NOMO-1 treated with dmso at 0.1 percent for 144 hours (cell line): ENCODE measurements around the gene USP20.
A peak's percentile ranks its signal among the peaks of the same experiment; 100 is the strongest.

Experiments
- DNase-seq: peaks from one replicate; lab custom pipeline; 2025; ENCODE audit not compliant: unreplicated experiment; lab: John Stamatoyannopoulos, UW

Gene USP20

DNA sequence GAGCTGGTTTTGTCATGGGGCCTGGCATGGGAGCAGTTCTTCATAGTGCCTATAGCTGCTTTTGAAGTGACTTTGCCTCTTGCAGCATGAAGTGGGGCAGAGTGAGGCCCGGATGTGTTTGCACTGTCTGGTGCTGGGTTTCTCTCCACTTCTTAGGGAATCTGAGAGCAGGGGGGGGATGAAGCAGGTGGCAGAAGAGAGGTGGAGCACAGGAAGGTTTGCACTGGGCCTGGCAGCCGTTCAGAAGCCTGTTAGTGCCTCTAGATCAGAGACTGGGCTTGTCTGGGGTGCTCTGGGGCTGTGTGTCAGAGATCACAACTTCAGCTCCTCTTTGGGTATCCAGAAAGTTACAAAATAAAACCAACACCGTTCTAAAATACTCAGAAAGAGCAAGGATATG lies 18.4 kb downstream of the USP20 start:
- DNase-seq: no peak

- no peak for DNase-seq
Measured at GRCh38 chr9:129854588-129855110, 19.4 kb downstream of the USP20 start.

- DNase-seq: no peak
Measured at GRCh38 chr9:129857207-129857606, 21.9 kb downstream of the USP20 start.

DNA sequence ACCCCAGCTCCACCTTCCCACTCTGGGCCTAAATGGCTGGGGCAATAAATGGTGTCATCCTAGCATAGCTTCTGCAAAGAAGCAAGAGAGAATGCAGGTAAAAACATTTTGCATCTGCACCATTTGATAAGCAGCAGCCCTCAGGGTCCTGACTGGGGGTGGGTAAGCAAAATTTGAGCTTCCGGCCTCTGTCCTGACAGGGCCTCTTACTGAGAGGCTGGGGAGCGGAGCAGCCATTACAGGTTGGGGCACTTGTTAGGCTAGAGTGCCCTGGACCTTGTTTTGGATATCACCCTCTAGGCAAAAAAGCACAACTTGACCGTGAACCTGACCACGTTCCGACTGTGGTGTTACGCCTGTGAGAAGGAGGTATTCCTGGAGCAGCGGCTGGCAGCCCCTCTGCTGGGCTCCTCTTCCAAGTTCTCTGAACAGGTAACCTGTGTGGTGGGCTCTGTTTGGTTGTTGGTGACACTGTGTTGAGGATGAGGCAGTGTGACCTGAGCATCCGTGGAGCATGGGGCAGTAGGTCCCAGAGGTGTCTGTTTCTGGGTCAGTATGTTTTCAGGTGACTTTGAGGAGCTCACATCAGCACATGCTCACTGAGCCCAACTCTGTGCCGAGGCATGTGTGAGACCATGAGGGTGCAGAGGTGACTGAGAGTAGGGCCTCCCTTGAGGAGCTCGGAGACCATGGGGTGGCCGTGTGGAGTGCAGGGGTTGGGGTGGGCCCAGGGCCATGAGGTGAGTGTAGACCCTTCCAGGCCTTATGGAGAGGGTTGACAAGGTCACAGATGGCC lies 23.1 kb downstream of the USP20 start:
- no peak for DNase-seq

DNA sequence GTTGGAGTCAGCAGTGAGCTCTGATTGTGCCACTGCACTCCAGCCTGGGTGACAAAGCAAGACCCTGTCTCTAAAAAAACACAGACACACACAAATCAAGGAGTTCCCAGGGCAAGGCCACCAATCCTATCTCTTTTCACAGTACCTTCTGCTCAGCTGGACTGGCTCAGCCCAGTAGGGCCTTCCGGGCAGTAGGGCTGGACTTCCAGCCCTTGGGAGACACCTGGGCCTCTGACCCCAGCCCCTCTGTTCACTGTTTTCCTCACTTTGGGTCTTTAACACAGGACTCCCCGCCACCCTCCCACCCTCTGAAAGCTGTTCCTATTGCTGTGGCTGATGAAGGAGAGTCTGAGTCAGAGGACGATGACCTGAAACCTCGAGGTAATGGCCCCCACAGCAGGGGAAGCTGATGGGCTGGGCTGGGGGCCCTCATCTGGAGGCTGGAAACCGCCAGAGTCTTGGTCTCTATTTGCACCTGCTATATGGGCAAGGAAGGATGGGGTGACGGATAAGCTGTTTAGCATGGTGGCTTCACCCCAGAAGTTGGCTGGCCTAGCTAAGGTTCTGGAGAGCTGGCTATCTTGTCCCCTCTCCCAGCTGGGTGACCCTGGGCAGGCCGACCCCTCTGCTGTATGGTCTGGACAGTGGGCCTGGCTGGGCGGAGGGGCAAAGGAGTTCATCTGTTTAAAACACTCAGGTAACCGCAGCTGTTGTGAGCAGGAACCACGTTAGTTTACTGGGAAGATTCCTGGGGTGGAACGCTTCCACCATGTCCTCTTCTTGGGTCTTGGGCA lies 25.6 kb downstream of the USP20 start:
- DNase-seq: no peak

DNA sequence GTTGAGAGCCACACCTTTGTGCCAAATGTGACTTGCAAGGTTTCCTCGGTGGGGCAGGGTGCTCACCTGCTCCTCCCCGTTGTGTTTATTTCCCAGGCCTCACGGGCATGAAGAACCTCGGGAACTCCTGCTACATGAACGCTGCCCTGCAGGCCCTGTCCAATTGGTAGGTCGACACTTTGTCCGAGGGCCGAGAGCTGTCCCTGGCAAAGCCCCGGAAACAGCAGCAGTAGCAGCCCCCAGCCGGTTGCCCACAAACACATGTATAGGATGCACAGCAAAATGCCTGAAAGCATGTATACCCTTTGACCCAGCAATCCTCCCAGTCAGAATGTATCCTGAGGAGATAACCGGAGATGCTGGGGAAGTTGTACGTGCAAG lies 26.2 kb downstream of the USP20 start:
- no peak for DNase-seq

DNA sequence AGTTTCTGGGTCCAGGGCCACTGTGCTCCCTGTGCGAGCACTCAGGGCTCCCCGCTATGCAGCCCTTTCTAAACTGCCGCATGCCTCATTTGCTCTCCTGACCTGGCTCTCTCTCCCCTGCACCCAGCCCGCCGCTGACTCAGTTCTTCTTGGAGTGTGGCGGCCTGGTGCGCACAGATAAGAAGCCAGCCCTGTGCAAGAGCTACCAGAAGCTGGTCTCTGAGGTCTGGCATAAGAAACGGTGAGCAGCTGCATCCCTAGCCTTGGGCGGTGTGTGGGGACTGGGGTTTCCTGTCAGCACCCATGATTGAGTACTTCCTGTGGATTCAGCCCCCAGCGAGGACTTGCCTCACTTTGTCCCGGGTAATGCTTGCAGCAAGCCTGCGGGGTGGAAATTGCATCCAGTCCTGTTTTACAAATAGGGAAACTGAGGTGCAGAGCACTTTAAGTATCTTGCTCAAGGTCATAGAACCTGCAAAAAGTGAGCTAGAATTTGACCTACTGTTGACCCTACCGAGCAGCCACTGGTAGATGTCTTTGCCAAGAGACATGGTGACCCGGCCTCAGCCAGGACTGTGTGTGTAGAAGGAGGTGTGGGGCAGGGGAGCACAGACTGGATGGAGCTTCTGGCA lies 27.9 kb downstream of the USP20 start:
- peak; percentile 85 for DNase-seq

DNA sequence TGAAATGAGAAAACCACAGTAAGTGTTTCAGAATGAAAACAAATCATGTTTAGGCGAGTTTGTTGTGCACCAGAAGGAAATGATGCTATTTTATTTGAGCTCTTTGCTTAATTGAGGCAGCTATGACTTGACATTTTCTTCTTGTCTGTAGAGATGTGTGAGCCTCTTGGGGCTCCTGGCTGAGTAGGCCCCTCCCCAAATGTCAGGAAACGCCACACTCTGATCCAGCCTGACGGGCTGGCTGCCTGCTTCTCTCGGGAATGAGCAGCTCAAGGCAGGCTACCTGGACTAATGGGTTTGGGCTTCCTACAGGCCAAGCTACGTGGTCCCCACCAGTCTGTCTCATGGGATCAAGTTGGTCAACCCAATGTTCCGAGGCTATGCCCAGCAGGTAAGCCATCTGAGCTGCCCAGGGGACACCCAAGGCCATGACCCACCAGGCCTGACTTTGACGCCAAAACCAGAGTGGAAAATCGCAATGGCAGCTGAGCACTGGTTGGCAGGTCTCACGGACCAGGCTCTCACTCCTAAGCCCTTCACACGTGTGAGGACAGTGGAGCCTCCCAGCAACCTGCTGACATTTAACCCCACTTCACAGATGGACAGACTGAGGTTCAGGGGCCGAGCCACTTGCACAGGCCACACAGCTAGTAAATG lies 29.9 kb downstream of the USP20 start:
- DNase-seq: no peak

DNA sequence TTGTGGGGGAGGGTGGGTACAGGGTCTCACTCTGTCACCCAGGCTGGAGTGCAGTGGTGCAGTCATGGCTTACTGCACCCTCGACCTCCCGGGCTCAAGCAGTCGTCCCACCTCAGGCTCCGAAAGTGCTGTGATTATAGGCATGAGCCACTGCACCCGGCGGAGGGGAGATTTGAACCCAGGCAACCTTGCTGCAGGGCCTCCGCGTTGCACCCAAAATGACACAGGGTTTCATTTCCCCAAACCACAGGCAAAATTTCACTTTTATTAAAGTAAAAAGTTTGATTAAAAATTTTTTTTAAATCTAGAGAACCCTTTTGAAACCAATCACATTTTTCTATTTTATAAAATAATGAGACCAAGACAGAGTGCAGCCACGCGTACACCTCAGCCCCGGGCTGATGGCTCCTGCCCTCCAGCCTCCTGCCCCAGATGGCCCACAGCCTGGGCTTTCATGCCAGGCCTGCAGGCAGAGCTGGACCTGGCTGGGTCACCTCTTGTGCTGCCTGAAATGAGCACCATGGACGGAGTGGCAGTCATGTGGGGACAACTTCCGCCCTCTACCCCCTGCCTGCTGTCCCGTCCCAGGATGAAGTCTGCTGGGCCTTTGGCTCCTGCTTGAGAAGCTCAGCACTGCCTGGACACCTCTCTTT lies 30.5 kb downstream of the USP20 start:
- no peak for DNase-seq

DNA sequence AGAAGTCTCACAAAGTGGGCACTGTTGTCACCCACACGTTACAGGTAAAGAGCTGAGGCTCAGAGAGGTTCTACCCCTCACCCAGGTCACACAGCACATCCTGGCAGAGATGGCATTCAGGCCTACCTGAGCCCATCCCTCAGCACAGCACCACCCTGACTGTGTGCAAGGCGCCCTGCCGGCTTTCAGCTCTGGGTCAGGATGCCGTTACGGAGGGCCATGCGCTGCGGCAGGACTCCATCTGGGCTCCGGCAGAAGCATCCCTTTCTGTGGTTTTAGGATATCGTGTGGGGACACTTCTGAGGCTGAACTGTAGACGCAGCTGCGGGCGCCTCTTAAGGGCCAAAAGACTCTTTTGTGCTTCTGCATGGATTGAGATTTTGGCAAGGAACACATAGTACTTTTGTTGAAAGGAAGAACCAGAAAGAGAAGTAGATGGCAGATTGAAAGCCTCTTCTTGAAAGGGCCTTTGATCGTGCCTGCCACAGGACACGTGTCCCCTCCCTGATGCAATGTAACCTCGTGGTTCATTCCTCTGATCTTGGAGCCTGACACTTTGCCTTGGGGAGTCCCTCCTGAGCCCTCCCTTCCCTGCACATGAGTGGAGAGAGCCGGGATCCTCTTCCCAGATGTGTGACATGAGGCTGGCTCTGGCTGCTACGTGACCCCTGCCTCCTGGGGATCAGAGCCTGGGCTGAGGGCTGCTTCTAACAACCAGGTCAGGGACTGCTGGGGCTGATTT lies 31.3 kb downstream of the USP20 start:
- DNase-seq: no peak

DNA sequence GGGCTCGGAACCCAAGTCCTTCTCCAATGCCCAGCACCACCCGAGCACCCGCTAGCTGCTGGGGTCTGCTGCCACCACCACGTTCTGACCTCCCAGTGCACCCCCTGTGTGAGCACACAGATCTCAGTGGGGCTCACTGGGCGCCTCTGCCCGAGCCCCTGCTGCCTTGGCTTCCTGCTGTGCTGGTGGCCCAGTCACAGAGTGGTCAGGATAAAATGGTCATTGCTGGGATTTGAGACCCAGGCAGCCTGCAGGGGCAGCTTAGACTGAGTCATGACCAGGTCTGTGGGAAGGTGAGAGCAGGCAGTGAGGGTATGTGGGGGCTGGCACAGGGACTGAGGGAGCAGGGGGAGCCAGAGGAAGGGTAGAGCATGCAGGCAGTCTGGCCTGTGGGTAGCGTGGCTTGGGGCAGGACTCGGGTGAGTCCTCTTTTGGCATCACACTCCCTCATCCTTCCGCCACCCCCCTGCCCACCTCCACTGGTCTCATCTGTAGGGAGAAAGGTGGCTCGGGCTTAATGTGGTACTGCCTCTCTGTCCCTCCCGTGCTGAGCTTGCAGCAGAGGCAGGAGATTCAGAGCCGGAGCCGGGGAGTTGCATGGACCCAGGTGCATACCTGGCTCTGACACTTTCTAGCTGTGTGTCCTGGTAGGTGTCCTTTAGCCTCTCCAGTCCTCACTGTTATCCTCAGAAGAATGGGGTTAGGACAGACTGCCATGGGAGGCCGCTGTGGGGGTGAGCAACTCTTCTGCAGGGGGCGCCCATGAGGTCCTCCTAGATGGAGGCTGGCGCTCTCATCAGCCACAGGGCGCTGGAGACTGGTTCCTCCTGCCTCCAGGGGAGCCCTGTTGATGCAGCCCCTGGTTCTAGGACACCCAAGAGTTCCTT lies 32.1 kb downstream of the USP20 start:
- no peak for DNase-seq

GRCh38 chr9:129868023-129868871 lies 33.0 kb downstream of the USP20 start:
- DNase-seq: no peak

DNA sequence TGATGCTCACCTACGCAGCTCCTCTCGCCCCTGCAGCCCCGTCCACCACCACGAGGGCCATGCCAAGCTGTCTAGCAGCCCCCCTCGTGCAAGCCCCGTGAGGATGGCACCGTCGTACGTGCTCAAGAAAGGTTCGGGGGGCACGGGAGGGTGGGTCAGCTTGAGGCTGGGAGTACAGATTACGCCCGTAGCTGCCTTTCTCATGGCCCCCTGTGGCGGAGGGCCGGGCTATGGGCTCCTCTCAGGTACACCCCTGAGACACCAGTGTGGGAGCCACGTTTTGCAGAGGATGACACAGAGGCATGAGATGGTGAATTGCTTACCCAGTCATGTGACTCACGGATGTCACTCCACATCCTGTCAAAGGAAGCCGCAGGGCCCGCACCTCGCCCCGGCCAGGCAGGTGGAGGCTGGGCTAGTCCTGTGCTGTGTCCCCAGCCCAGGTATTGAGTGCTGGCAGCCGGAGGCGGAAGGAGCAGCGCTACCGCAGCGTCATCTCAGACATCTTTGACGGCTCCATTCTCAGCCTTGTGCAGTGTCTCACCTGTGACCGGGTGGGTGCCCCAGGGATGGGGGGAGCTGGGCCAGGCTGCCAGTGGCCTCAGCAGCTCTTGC lies 33.7 kb downstream of the USP20 start:
- no peak for DNase-seq

- no peak for DNase-seq
Measured at GRCh38 chr9:129869585-129870501, 34.6 kb downstream of the USP20 start.

- no peak for DNase-seq
Measured at GRCh38 chr9:129871046-129871445, 35.8 kb downstream of the USP20 start.

- DNase-seq: no peak
Measured at GRCh38 chr9:129873563-129874190, 38.4 kb downstream of the USP20 start.
